ENCODE results near the gene RIT2.
"Not testable (repeated sequence)": the region's sequence is repeated elsewhere in the genome, so short reads cannot be mapped to it uniquely, and the experiment has no call there.

The RIT2 gene

DNA sequence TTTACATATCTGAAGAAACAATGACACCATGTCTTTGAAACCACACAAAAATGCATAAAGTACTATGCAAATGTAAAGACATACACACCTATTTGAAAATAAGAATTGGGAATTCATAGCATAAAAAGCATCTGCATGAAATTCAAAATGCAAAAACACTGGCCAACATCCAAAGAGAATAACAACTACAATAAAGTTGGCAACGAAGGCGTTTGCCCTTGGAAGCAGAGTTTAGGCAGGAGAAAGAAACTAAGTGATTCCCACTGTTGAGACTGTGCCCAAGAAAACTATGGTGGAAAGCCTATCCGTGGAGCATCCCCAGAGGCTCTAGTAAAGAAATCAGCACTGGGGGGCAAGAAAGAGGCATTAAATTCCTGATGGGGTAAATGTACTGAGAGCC lies 292.8 kb downstream of the RIT2 start:
- no peak for DNase-seq

DNA sequence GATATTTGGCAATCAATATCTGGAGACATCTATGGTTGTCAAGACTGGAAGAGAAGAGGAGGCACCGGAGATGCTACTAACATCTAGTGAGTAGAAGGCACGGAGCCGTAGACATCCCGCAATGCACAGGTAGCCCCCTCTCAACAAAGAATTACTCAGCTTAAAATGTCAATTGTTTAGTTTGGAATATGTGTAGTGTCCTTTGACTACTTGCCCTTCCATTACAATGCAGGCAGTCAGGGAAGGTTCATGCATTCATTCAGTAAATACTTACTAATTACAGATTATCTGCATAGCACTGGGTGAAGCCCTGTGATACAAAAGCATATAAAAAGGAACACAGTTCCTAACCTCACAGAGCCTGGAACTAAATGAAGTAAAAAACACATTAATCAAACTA lies 294.0 kb downstream of the RIT2 start:
- no peak for DNase-seq

DNA sequence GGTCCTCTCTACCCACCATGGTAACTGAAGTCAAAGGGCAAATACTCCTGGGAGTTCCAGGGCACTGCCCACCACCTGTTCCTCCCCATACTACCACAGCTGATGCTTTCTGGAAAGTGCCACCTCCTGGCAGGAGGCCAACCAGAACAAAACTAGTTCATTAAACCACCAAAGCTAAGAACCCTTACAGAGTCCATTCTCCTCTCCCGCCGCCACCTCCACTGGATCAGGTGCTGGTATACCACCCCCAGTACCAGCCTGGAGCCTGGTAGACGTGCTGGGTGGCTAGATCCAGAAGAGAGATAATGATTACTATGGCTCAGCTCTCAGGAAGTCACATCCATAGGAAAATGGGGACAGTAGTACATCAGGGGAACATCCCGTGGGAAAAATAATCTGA lies 300.9 kb downstream of the RIT2 start:
- no peak for DNase-seq

DNA sequence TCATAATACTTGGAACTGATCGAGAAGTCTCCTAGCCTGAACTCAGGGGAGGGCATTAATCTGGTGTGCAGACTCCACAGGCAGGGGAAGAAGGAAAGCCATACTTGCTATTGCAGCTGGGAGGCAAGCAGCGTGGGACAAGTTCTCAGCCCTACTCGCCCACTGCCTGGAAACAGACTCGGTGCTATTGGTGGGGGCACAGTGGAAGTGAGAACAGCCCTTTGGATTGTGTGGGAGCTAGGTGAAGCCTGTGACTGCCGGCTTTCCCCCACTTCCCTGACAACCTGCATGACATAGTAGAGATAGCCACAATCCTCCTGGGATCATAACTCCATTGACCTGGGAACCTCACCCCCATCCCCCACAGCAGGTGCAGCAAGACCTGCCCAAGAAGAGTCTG lies 301.3 kb downstream of the RIT2 start:
- no peak for DNase-seq

DNA sequence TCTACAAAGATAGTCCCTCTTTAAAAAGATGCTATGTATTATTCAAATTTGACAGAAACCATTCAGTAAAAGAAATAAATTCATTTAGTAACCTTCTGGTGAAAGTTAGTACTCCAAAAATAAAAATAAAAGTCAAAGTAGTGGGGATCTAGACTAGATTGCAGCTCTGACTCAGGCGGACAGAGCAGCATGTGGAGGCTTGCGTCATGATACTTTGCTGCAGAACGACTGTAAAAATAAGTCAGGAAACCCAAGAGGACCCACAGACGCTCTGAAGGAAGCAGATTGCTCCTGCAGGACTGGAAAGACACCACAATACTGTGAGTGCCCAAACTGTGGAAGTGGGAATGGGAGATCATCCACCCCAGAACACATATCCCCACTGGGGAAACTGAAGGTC lies 301.9 kb downstream of the RIT2 start:
- DNase-seq, result no peak

DNA sequence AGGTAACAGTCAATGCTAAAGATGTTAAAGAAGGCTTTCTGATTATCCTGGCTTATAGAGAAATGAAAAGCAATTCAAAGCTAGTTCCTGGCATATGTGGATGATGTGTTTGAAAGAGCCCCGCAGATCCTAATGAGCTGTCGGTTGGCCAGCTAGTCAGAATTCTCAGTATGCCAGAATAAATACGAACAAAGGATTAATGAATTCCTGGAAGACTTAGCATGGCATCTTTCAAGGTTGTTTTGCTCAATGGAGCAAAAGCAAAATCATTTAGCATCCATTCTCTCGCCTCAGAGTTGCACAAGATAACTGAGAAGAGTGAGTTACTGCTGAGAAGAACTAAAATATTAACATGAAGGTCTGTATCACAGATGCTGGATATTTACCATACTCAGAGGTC lies 307.6 kb downstream of the RIT2 start:
- no peak for DNase-seq

DNA sequence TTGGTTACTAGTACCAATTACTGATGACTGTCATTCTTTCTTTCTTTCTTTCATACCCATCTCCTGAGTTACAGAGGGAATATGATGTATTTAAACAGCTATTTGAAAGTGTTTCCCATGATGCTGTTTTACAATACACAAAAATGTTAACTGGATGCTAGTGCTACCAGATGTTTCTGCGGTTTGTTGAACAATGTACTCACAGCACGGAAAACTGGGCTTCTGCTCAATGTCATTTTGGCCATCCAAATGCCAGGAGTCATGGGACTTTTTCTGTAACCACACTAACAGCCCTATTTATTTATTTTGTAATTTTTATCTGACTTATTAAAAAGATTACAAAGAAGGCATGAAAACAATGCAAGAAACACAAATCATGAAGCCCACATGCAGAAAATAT lies 313.8 kb downstream of the RIT2 start:
- DNase-seq, result no peak

DNA sequence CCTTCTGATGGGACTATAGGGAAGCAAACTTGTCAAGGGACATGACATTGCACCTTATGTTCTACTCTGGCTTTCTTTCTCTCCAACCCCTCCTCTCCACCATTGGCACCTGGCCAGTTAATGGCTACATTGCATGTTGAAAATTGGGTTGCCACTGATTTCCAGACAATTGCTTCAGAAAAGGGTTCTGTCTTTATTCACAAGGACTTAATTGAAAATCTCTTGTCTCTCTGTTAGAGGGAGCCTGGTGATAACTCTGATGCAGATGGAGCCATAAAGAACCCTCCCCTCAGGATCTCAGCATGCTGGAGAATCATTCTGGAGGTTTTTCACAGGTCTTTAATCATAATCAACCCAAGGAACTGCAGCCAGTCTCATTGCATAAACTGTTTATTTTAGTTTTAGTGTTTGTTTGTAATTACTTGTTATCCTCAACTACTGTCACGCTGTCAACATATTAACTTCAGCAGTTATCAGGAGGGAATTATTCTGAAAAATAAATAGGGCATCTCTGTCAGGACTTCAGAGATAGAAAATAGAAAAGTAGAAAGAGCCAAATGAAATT lies 316.8 kb downstream of the RIT2 start:
- DNase-seq, result no peak

DNA sequence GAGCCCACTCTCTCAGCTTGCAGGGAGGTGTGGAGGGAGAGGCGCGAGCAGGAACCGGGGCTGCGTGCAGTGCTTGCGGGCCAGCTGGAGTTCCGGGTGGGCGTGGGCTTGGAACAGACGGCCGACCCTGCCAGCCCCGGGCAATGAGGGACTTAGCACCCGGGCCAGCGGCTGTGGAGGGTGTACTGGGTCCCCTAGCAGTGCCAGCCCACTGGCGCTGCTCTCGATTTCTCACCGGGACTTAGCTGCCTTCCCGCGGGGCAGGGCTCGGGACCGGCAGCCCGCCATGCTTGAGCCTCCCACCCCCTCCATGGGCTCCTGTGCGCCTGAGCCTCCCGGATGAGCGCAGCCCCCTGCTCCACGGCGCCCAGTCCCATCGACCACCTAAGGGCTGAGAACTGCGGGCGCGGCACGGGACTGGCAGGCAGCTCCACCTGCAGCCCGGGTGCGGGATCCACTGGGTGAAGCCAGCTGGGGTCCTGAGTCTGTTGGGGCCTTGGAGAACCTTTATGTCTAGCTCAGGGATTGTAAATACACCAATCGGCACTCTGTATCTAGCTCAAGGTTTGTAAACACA lies 320.2 kb downstream of the RIT2 start:
- not testable (repeated sequence) for DNase-seq

DNA sequence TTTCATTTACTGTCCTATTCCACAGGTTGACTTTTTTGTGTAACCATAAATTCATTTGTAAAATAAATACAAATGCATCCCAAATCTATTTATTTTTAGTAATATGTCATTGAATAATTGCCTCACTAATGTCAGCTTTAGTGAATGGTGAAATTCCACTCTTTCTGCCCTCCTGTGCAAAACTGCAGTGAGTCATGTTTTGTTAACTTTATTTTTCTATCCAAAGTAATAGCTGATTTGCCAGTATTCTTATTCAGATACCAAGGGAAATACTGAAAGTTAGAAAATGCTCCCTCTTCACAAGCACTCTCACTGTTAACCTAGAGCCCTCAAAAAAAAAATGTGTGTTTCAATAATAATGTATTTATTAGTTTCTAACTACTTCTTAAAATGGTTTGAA lies 322.8 kb downstream of the RIT2 start:
- no peak for DNase-seq

DNA sequence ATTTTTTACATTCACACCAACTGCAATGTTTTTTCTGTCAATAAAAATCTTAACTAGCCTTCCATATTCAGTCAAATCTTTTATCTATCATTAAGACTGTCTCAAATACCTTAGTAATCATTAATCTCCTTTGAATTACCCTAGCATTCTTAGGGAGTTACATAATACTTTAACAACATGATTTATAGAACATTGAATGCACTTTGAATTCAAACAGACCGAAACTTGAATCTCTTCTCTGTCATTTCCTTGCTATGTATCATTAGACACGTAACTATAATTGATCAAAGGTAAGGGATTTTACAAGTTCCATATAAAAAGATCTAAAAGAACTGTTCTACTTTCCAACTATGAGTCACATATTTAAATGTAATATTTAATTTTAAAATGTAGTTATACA lies 330.9 kb downstream of the RIT2 start:
- DNase-seq, result no peak

DNA sequence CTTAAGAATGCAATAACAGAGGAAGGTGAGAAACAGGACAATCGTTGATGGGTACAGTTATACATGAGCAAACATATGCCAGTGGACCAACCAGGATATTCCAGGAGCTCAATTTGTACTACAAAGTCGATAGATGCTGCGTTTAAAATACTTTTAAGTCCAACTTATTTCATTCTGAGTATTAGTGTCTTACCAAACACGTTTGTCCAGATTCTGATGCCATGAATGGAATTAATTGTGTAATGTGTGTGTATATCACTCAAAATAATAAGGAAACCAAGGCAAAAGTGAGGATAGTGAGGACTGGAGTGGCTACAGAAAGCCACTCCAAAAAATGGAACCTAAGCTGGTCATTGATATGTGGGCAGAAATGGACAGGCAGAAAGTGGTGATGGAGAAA lies 332.6 kb downstream of the RIT2 start:
- no peak for DNase-seq

DNA sequence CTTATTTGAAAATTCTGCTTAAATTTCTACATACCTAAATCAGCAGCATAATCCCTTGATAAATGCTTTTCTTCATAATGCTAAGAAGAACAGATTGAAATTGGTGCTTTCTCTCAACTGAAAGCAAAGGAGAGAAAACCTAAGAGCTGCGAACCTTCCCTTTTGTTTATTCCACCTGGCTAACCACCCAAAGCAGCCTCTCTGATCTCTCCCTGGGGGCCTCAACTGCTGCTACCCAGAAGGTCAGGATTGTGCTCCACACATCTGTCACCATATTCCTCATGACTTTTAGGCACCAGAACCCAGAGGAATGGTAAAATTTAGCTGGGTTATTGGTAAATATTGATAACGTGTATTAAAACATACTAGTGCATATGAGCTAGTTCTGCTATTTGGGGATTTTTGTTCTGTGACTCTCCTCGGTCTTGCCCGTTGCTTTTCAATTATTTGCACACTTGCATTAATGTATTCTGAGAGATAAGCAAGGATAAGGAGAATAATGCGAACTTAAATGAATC lies 334.1 kb downstream of the RIT2 start:
- DNase-seq, result no peak

DNA sequence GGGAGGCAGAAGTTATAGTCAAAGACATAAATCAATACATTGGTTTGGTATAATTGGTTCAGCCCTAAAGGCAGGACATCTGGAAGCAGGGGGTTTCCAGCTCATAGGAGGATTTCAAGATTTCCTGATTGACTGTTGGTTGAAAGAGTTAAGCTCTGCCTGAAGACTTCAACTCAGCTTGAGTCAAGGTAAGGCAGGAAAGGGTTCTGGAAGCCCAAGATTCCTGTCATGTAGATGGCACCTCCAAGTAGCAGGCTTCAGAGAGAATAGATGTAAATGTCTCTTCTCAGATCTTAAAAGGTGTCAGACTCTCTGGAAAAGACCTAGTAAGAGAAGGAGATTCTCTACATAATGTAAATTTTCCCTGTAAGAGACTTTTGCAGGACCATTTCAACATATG lies 335.3 kb downstream of the RIT2 start:
- DNase-seq, result no peak

DNA sequence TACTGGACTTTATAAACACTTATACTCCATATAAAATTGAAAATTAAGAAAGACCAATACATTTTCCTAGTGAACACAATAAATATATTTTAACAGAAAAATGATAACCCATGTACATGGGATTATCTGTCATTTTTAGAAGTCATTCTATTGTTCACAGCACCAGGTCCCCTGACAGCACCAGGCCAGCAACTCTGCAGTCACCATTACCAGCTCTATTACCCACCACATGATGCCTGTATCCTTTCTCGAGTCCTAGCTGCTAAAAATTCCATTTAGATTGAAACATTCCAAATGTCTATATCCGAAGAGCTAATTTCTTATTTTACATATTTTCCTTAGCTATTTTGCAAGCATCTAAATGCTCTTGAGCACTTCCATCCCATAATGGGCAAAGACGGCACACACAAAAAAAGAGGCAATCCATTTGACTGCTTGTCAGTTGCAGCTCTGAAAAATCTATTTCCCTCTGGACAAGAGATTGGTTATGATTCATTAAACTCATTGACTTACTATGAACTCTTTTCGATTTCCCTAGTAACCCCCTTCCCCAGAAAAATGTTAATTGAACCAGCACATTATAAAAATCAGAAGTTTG lies 336.9 kb downstream of the RIT2 start:
- no peak for DNase-seq

DNA sequence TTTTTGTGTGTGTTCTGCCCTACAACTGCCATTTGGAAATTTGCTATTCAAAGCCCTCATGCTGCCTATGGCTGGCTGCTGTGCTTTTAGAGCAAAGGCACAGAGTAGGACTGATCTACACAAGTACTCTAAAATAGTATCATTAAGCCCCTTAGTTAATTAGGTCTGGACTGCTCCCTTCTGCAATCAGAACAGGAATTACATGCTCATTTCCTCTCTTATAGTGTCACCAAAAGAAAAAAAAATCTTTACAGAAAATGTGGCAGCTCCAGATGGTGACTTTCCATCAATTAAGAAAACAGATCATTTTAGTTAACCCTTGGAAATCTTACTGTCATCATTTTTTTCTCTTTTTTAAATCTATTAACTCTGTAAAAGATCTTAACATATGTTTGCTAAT lies 337.5 kb downstream of the RIT2 start:
- no peak for DNase-seq

DNA sequence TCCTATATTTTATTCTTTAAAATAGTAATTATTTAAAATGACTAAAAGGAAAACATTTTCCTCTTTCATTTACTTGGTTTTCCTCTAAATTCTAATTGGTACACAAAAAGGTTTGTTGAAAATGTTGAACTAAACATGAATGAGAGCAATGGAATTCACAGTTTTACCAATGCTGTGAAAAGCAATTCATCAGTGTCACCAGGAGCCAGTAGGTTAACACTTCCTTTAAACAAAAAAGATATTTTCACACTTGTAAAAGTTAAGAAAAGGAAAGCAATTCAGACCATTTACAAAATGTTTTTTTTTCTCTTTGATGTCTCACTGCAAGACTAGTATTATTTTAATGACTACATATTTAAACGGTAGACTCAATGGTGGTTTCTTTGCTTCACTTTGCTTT lies 341.6 kb downstream of the RIT2 start:
- no peak for DNase-seq

DNA sequence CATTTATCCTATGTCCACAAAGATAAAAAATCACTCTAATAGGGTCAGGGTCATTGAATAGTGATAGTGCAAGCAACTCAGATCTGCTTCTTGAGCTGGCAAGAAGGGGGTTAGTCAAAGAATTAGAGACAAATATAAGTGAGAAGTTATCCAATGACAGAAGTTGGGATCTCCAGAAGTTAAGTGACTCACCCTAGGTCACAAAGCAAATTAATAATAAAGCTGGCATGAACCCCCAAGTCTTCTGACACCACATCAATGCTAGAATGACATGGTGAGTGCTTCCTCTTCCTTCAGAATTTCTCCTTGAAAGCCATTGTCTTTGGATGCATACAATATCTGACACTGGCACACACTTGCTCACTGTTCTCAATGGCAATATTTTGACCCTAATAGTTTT lies 343.5 kb downstream of the RIT2 start:
- no peak for DNase-seq

DNA sequence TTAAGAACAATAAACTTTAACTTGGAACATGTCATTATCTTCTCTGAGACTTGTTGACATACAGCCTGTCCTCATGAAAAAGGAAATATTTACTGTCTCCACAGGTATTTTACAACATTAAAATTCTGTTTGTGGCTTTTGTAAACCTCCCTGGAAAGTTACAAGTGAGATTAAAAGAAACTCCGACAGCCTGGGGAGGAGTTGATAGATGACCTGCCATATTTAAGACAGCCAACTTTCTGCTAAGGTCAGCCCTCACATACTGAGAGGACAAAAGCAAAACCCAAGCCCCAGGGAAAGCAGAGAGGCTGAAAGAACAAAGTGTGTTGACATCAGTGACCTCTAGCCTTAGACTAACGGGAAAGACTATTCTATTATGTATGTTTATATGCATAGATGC lies 350.2 kb downstream of the RIT2 start:
- DNase-seq, result no peak

DNA sequence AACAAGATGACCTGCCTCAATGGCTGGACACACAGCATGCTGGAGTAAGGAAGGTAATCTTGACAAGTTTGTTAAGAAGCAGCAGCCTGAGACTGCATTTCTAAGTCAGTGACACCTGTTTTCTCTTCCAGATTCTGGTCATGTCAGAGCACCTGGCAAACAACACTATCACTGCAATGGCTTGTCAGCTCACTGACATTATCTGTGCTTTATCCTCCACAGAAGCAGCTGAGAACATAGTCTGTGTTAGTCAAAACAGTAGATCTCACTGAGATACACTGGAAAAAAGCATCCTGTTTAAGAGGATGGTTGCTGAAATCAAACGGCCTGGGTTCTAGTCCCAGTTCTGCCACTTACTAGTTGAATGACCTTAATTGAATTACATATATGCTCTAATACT lies 355.2 kb downstream of the RIT2 start:
- DNase-seq, result no peak

DNA sequence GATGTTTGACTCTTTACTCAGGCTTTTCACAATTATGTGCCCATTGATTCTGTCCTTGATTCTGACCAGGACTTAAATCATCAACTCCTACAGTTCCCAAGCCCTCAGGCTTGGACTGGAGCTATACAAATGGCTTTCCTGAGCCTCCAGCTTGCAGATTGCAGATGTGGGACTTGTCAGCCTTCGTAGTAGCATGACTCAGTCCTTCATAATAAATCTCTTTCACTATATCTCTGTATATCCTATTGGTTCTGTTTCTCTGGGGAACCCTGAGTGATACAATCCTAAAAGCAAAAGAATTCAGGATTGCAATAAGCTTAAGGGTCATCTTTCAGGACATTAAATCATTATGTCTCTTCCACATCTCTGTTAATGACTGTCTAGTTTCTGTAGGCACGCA lies 356.6 kb downstream of the RIT2 start:
- DNase-seq, result no peak

DNA sequence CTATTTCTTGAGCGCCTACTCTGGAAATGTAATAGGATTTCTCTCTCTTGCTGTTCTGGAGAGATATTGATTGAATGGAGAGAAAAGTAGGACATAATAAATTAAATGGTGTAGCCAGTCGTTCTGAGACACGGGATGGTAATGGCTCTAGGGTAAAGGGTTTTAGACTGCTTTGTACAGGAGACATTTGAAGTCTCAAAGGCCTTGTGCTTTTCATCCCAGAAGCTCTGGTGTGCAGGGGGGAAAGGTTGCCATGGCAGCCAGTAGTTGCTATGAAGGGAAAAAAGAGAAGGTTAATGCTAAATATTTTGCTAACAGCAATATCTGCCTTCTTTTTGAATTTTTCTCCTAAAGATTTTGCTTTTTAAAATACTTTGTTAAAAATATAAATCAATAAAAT lies 359.3 kb downstream of the RIT2 start:
- DNase-seq, result no peak

DNA sequence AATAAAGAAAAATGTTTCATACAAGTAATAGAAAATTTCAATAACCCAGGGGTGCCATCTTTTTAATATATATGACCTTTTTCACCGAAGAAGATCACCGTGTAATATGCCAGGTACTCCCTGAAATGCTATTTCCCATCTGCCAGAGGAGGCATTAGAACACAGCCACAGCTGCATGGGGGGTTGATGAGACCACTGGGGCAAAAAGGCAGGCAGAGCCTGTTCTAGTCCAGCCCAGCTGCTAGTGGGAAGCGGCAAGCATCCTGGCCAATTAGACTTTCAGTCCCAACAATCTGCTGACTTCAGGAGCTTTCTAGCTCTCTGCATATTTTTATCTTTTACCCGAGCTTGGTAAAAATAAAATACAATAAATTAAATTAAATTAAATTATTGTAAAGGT lies 362.6 kb downstream of the RIT2 start:
- no peak for DNase-seq

DNA sequence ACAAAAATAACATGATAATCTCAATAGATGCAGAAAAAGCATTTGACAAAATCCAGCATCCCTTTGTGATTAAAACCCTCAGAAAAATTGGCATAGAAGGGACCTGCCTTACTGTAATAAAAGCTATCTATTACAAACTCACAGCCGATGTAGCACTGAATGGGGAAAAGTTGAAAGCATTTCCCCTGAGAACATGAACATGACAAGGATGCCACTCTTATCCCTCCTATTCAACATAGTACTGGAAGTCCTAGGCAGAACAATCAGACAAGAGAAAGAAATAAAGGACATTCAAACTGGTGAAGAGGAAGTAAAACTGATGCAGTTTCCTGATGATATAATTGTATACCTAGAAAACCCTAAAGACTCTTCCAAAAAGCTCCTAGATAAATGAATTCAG lies 368.7 kb downstream of the RIT2 start:
- DNase-seq, result no peak

DNA sequence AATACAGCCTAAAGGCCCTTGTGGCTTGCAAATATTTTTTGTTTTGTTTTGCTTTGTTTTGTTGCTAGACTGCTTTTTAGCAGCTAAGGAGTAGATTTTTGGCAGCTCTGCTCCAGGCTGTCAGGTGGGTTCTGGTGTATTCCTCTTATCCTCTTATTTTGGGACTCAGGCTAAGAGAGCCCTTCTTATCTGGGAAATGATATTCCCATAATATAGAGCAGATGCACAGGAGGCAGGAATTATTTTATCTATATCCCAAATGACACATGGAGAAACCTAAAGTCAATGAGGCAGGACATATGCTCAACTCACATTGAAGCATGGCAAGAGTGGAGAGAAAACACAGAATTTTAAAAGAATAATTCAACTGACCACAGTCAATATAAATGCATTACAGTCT lies 369.6 kb downstream of the RIT2 start:
- DNase-seq, result no peak
